ENCODE data around the gene ZNF346. TPM values are rescaled to one million over a fixed set of nuclear protein-coding genes. Genes with fewer than 3 reads are reported as not detected.

Gene ZNF346
- polyA plus RNA-seq, 1 donor: 16.9 TPM

DNA sequence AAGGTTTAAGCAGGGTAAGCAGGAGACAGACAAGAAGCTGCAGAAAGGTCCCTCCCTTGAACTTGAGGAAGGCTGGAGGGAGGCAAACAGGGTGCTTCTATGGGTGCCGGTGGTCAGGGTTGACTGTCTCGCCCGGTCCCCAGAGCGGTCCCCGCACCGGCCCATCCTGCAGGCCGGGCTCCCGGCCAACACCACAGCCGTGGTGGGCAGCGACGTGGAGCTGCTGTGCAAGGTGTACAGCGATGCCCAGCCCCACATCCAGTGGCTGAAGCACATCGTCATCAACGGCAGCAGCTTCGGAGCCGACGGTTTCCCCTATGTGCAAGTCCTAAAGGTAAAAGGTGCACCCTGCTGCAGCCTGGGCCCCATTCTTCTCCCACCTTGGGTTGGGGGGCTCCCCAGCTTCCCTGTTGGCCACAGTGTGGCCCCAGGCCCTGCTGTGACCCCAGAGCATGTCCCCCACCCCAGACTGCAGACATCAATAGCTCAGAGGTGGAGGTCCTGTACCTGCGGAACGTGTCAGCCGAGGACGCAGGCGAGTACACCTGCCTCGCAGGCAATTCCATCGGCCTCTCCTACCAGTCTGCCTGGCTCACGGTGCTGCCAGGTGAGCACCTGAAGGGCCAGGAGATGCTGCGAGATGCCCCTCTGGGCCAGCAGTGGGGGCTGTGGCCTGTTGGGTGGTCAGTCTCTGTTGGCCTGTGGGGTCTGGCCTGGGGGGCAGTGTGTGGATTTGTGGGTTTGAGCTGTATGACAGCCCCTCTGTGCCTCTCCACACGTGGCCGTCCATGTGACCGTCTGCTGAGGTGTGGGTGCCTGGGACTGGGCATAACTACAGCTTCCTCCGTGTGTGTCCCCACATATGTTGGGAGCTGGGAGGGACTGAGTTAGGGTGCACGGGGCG, 69.9 kb downstream of the ZNF346 start:
- no peak for DNase-seq
- peaks cover 79% of the 10 kb centered on the region for H3K36me3 ChIP-seq (ENCODE audit: control insufficient read depth, insufficient read depth, low read length)
- H3K27me3 ChIP-seq (ENCODE audit: control insufficient read depth, insufficient read depth, low read length): no peaks in the 10 kb centered on the region
- no peak overlapping the region for H3K27ac ChIP-seq (ENCODE audit: low read length)
- H3K4me3 ChIP-seq (ENCODE audit: low read length): no peak overlapping the region
- H3K4me1 ChIP-seq (ENCODE audit: control insufficient read depth, insufficient read depth, low read length): peaks cover 71% of the 10 kb centered on the region
- WGBS (ENCODE audit: insufficient coverage, low lambda C conversion rate): no CpG with 5 or more reads among the region's 32 CpGs
- peaks cover 5% of the 10 kb centered on the region for H3K9me3 ChIP-seq (ENCODE audit: control insufficient read depth, low read depth, low read length)

DNA sequence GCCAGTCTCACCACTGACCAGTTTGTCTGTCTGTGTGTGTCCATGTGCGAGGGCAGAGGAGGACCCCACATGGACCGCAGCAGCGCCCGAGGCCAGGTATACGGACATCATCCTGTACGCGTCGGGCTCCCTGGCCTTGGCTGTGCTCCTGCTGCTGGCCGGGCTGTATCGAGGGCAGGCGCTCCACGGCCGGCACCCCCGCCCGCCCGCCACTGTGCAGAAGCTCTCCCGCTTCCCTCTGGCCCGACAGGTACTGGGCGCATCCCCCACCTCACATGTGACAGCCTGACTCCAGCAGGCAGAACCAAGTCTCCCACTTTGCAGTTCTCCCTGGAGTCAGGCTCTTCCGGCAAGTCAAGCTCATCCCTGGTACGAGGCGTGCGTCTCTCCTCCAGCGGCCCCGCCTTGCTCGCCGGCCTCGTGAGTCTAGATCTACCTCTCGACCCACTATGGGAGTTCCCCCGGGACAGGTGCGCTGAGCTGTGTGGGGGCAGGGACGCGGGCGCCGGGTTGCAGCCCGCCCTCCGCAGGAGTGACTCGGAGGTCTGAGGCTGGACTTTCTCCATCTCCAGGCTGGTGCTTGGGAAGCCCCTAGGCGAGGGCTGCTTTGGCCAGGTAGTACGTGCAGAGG, 70.7 kb downstream of the ZNF346 start:
- WGBS (ENCODE audit: insufficient coverage, low lambda C conversion rate): no CpG with 5 or more reads among the region's 40 CpGs
- no peak for DNase-seq
- peaks cover 5% of the 10 kb centered on the region for H3K9me3 ChIP-seq (ENCODE audit: control insufficient read depth, low read depth, low read length)
- peaks cover 87% of the 10 kb centered on the region for H3K36me3 ChIP-seq (ENCODE audit: control insufficient read depth, insufficient read depth, low read length)
- peaks cover 78% of the 10 kb centered on the region for H3K4me1 ChIP-seq (ENCODE audit: control insufficient read depth, insufficient read depth, low read length)
- no peaks in the 10 kb centered on the region for H3K27me3 ChIP-seq (ENCODE audit: control insufficient read depth, insufficient read depth, low read length)
- no peak overlapping the region for H3K27ac ChIP-seq (ENCODE audit: low read length)
- no peak overlapping the region for H3K4me3 ChIP-seq (ENCODE audit: low read length)

DNA sequence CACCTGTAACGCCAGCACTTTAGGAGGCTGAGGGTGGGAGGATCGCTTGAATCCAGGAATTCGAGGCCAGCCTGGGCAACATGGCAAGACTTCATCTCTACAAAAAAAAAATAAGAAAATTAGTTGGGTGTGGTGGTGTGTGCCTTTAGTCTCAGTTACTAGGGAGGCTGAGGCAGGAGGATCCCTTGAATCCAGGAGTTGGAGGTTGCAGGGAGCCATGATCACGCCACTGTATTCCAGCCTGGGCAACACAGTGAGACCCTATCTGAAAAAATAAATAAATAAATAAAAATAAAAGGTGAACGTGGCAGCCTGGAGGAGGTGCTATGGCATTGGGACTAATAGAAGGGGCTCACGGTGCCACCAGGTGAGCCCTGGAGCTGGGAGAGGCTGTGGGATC, 71.3 kb downstream of the ZNF346 start:
- Histone ChIP-seq H3K36me3 (ENCODE audit: control insufficient read depth, insufficient read depth, low read length) (peaks cover 87% of the 10 kb centered on the region), H3K27ac (ENCODE audit: low read length) (peak overlapping the region; percentile 55)

GRCh38 chr5:177094224-177095087, 72.0 kb downstream of the ZNF346 start:
- Histone ChIP-seq H3K27ac (ENCODE audit: low read length) (peak overlapping the region; percentile 55), H3K36me3 (ENCODE audit: control insufficient read depth, insufficient read depth, low read length) (peaks cover 85% of the 10 kb centered on the region), H3K4me3 (ENCODE audit: low read length) (no peak overlapping the region), H3K27me3 (ENCODE audit: control insufficient read depth, insufficient read depth, low read length) (no peaks in the 10 kb centered on the region), H3K4me1 (ENCODE audit: control insufficient read depth, insufficient read depth, low read length) (peaks cover 78% of the 10 kb centered on the region), H3K9me3 (ENCODE audit: control insufficient read depth, low read depth, low read length) (peaks cover 5% of the 10 kb centered on the region)
- peak; percentile 77 to 81 for DNase-seq
- WGBS (ENCODE audit: insufficient coverage, low lambda C conversion rate): no CpG with 5 or more reads among the region's 12 CpGs

More for the DNA sequence above, 71.3 kb downstream of the ZNF346 start:
- peaks cover 78% of the 10 kb centered on the region for H3K4me1 ChIP-seq (ENCODE audit: control insufficient read depth, insufficient read depth, low read length)
- WGBS (ENCODE audit: insufficient coverage, low lambda C conversion rate): 100% methylated on average over 1 of the region's 6 CpGs
- no peak overlapping the region for H3K4me3 ChIP-seq (ENCODE audit: low read length)
- H3K27me3 ChIP-seq (ENCODE audit: control insufficient read depth, insufficient read depth, low read length): no peaks in the 10 kb centered on the region
- peaks cover 5% of the 10 kb centered on the region for H3K9me3 ChIP-seq (ENCODE audit: control insufficient read depth, low read depth, low read length)
- DNase-seq: no peak

- no peak overlapping the region for H3K4me3 ChIP-seq (ENCODE audit: low read length)
- WGBS (ENCODE audit: insufficient coverage, low lambda C conversion rate): no CpG with 5 or more reads among the region's 28 CpGs
- peaks cover 78% of the 10 kb centered on the region for H3K36me3 ChIP-seq (ENCODE audit: control insufficient read depth, insufficient read depth, low read length)
- H3K9me3 ChIP-seq (ENCODE audit: control insufficient read depth, low read depth, low read length): peaks cover 5% of the 10 kb centered on the region
- no peaks in the 10 kb centered on the region for H3K27me3 ChIP-seq (ENCODE audit: control insufficient read depth, insufficient read depth, low read length)
- H3K27ac ChIP-seq (ENCODE audit: low read length): peak overlapping the region; percentile 38
- peaks cover 76% of the 10 kb centered on the region for H3K4me1 ChIP-seq (ENCODE audit: control insufficient read depth, insufficient read depth, low read length)
- no peak for DNase-seq
These were observed 72.7 kb downstream of the ZNF346 start for GRCh38 chr5:177095088-177095669.

GRCh38 chr5:177096162-177097015, 73.9 kb downstream of the ZNF346 start:
- peaks cover 63% of the 10 kb centered on the region for H3K4me1 ChIP-seq (ENCODE audit: control insufficient read depth, insufficient read depth, low read length)
- DNase-seq: peak in 1 of 2 donors; percentile 64
- peak overlapping the region; percentile 38 for H3K27ac ChIP-seq (ENCODE audit: low read length)
- no peak overlapping the region for H3K4me3 ChIP-seq (ENCODE audit: low read length)
- H3K9me3 ChIP-seq (ENCODE audit: control insufficient read depth, low read depth, low read length): peaks cover 5% of the 10 kb centered on the region
- H3K27me3 ChIP-seq (ENCODE audit: control insufficient read depth, insufficient read depth, low read length): no peaks in the 10 kb centered on the region
- no CpG with 5 or more reads among the region's 29 CpGs for WGBS (ENCODE audit: insufficient coverage, low lambda C conversion rate)
- H3K36me3 ChIP-seq (ENCODE audit: control insufficient read depth, insufficient read depth, low read length): peaks cover 66% of the 10 kb centered on the region

GRCh38 chr5:177097016-177097985, 74.8 kb downstream of the ZNF346 start:
- no peak for DNase-seq
- WGBS (ENCODE audit: insufficient coverage, low lambda C conversion rate): no CpG with 5 or more reads among the region's 30 CpGs
- H3K9me3 ChIP-seq (ENCODE audit: control insufficient read depth, low read depth, low read length): peaks cover 5% of the 10 kb centered on the region
- no peak overlapping the region for H3K27ac ChIP-seq (ENCODE audit: low read length)
- H3K4me3 ChIP-seq (ENCODE audit: low read length): no peak overlapping the region
- peaks cover 59% of the 10 kb centered on the region for H3K4me1 ChIP-seq (ENCODE audit: control insufficient read depth, insufficient read depth, low read length)
- H3K36me3 ChIP-seq (ENCODE audit: control insufficient read depth, insufficient read depth, low read length): peaks cover 57% of the 10 kb centered on the region
- H3K27me3 ChIP-seq (ENCODE audit: control insufficient read depth, insufficient read depth, low read length): no peaks in the 10 kb centered on the region

GRCh38 chr5:177098120-177098469, 75.6 kb downstream of the ZNF346 start:
- Histone ChIP-seq H3K9me3 (ENCODE audit: control insufficient read depth, low read depth, low read length) (peaks cover 5% of the 10 kb centered on the region), H3K27me3 (ENCODE audit: control insufficient read depth, insufficient read depth, low read length) (no peaks in the 10 kb centered on the region), H3K4me3 (ENCODE audit: low read length) (no peak overlapping the region), H3K36me3 (ENCODE audit: control insufficient read depth, insufficient read depth, low read length) (peaks cover 49% of the 10 kb centered on the region), H3K27ac (ENCODE audit: low read length) (peak overlapping the region; percentile 64), H3K4me1 (ENCODE audit: control insufficient read depth, insufficient read depth, low read length) (peaks cover 59% of the 10 kb centered on the region)
- no peak for DNase-seq
- WGBS (ENCODE audit: insufficient coverage, low lambda C conversion rate): no CpG with 5 or more reads among the region's 6 CpGs
